ENCODE data around the gene SLC37A1. TPM values are rescaled to one million over a fixed set of nuclear protein-coding genes. Genes with fewer than 3 reads are reported as not detected.
A peak's percentile ranks its signal among the peaks of the same experiment; 100 is the strongest.

The SLC37A1 gene
- total and polyA plus RNA-seq, 9 of the 15 experiments (the other 6 are each of a cell fraction or from before 2014, with no cell fraction given), result 0.06 to 3.4 (median 0.40) TPM

DNA sequence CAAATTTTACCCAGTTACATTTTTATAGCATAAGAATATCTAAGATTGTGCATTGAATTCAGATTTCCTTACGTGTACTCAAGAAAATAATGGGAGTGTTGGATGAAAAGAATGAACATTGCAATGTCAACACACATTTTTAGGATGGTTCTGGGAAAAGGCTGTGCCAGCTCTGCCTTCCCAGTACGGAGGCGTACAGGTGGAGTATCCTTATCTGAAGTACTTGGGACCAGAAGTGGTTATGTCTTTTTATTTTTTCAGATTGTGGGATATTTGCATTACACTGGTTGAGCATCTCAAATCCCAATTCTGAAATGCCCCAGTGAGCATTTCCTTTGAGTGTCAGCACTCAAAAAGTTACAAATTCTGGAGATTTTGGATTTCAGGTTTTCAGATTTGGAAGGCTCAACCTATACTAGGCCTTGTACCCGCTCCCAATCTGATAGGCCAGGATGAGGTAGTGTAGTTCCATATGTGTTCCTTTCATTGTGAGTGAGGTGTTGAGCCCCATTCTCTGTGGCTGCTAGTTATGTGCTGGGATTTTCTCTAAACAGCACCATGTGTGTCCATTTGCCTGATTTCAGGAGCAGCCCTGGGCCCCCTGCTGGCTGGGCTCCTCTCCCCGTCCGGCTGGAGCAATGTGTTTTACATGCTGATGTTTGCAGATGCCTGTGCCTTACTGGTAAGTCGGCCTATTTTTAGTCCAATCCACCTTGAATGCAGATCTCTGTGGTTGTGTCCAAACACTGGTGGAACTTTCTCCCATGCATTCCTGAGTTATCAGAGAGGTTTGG, 60.8 kb downstream of the SLC37A1 start (continued):
- peak; percentile 13; the same call in 1 of the 2 replicates for TF ChIP-seq MAFK (IDR thresholded peaks at IDR 0.05; ENCODE audit: low read length)
- TF ChIP-seq, protein P1, sequence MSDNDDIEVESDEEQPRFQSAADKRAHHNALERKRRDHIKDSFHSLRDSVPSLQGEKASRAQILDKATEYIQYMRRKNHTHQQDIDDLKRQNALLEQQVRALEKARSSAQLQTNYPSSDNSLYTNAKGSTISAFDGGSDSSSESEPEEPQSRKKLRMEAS (CRISPR knock-in tag; IDR thresholded peaks at IDR 0.05), result no peak
- no peak for TF ChIP-seq MCM3 (IDR thresholded peaks at IDR 0.05)
- TF ChIP-seq CBX5 (IDR thresholded peaks at IDR 0.05; ENCODE audit: borderline replicate concordance, low read depth), result no peak
- no peak for TF ChIP-seq ZNF24 (IDR thresholded peaks at IDR 0.05)
- no peak for TF ChIP-seq U2AF2 (optimal IDR thresholded peaks at IDR 0.05; ENCODE audit: low read depth, low read length)
- TF ChIP-seq ELK1 (CRISPR knock-in tag; IDR thresholded peaks at IDR 0.05), result no peak
- no peak for TF ChIP-seq NFE2L1 (tag; IDR thresholded peaks at IDR 0.05; ENCODE audit: borderline replicate concordance, low read depth)
- no peak for TF ChIP-seq RHOXF2B (CRISPR knock-in tag; conservative IDR thresholded peaks at IDR 0.05)
- TF ChIP-seq, protein P2, sequence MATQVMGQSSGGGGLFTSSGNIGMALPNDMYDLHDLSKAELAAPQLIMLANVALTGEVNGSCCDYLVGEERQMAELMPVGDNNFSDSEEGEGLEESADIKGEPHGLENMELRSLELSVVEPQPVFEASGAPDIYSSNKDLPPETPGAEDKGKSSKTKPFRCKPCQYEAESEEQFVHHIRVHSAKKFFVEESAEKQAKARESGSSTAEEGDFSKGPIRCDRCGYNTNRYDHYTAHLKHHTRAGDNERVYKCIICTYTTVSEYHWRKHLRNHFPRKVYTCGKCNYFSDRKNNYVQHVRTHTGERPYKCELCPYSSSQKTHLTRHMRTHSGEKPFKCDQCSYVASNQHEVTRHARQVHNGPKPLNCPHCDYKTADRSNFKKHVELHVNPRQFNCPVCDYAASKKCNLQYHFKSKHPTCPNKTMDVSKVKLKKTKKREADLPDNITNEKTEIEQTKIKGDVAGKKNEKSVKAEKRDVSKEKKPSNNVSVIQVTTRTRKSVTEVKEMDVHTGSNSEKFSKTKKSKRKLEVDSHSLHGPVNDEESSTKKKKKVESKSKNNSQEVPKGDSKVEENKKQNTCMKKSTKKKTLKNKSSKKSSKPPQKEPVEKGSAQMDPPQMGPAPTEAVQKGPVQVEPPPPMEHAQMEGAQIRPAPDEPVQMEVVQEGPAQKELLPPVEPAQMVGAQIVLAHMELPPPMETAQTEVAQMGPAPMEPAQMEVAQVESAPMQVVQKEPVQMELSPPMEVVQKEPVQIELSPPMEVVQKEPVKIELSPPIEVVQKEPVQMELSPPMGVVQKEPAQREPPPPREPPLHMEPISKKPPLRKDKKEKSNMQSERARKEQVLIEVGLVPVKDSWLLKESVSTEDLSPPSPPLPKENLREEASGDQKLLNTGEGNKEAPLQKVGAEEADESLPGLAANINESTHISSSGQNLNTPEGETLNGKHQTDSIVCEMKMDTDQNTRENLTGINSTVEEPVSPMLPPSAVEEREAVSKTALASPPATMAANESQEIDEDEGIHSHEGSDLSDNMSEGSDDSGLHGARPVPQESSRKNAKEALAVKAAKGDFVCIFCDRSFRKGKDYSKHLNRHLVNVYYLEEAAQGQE (IDR thresholded peaks at IDR 0.05; ENCODE audit: borderline replicate concordance), result peak; percentile 63; the same call in 1 of the 2 replicates
- TF ChIP-seq, protein P2 (CRISPR knock-in tag; IDR thresholded peaks at IDR 0.05; ENCODE audit: low read depth), result no peak
- no peak for TF ChIP-seq JUN (IDR thresholded peaks at IDR 0.05; ENCODE audit: borderline replicate concordance, low read depth, low read length)
- TF ChIP-seq JUN (CRISPR knock-in tag; IDR thresholded peaks at IDR 0.05; ENCODE audit: borderline replicate concordance), result no peak
- no peak for TF ChIP-seq NR4A1 (CRISPR knock-in tag; IDR thresholded peaks at IDR 0.05)
- TF ChIP-seq NR4A1 (tag; IDR thresholded peaks at IDR 0.05), result no peak

Measured in K562 (cell line).